NCI-H1417 (cell line): Measurements from ENCODE around the gene CD274.

ENCODE experiments used
- DNase-seq, 3 experiments: peaks; one replicate each; lab custom pipeline; 2025; lab: John Stamatoyannopoulos, UW

The CD274 gene

GRCh38 chr9:5500441-5501235, 50.3 kb downstream of the CD274 start:
- peak in 1 of 3 experiments; percentile 9 for DNase-seq

- DNase-seq = no peak
Measured at GRCh38 chr9:5502553-5502952, 52.2 kb downstream of the CD274 start.

DNA sequence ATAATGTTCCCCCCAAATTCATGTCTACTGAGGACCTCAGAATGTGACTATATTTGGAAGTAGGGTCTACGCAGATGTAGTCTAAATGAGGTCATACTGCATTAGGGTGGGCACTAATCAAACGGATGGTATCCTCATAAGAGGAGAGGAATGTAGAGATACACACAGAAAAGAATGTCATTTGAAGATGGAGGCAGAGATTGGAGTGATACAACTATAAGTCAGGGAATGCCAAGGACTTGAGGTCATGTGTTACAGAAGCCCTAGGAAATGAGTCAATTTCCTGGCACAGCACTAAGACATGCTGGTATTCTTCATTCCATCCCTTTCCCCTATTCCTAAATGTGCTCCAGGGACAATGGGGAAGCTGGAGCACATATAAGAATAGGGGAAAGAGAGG, 59.2 kb downstream of the CD274 start:
- DNase-seq = no peak

DNA sequence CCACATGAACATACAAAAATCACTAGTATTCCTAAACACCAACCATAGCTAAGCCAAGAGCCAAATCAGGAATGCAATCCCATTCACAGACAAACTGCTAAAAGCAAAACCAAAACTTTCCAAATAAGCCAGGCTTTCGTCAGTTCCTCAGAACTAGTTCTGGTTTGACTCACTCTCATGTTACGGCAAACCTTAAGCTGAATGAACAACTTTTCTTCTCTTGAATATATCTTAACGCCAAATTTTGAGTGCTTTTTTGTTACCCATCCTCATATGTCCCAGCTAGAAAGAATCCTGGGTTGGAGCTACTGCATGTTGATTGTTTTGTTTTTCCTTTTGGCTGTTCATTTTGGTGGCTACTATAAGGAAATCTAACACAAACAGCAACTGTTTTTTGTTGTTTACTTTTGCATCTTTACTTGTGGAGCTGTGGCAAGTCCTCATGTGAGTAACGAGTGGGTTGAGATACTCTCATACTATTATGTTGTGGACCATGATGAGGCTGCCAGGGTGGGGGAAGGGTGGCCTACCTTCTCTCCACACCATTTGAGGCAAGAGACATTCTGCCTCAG, 60.1 kb downstream of the CD274 start, which contains the start of gene PDCD1LG2:
TSS of gene PDCD1LG2 (plus strand) at position 172 of the 572 bp plus-strand sequence. CDS start 12,016 bp downstream, outside the sequence.
- peak in 1 of 3 experiments; percentile 7 for DNase-seq

DNA sequence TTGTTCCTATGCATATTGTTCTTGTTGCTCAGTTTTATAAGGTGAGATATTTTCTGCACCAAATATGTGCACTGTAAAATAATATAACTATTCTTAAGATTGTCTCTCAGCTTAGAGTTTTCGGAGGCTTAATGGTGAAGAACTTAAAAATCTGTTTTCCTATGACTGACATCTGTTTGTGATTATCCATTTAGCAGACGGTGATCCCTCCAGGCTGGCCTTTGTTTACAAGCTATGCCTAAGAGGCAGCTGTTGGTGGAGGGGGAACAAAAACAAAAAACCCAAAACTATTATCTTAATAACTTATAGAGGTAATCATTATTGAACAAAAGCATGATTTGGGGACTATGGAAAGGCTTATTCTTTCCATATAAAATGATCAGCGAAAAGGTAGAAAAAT, 60.6 kb downstream of the CD274 start:
- peak in 2 of 3 experiments; percentile 9 to 65 for DNase-seq

DNA sequence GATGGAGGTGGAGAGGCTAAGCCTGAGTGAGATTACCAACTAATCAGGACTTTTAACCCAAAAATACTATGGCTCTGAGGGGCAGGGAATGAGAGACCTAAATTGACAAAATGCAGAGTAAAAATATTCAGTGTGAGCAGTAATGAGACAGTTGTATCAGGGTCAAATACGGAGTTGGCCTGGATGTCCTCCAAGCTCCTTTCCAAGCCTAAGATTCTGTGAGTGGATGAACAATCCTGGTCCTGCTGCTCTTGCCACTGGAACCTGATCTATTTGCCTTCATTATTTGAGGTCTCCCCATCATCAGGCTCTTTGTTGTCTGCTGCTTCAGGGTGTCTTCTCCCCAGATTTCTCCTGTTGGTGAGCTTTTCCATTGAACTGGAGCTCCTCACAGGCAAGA, 61.1 kb downstream of the CD274 start:
- peak in 2 of 3 experiments; percentile 9 for DNase-seq

DNA sequence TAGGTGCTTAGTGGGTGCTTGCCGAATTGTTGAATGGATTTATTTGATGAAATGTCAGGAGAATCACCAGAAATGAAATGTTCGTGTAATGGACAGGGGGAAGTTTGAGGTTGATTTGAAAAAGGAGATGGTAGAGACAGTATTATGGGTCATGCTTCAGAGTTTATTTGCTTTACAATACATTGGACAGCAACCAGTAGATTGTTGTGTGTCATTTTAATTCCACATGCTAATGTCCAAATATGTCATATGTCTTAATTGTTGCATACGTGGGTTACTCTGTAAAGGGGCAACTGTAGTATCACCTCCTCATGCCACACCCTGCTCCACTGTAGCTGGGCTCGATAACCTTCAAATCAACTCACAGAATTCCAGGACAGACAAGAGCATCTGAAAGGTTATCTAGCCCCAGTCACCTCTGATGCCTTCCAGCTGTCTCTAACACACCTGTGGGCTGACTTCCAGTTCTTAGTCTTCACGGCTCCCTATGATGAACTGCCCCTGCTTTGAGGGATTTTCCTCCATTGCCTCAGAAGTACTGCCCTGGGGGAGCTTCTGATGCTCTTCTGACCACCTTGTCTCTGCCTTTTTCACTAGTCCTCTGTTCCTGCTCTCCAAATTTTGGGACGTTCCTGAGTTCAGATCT, 61.7 kb downstream of the CD274 start:
- DNase-seq = no peak

DNA sequence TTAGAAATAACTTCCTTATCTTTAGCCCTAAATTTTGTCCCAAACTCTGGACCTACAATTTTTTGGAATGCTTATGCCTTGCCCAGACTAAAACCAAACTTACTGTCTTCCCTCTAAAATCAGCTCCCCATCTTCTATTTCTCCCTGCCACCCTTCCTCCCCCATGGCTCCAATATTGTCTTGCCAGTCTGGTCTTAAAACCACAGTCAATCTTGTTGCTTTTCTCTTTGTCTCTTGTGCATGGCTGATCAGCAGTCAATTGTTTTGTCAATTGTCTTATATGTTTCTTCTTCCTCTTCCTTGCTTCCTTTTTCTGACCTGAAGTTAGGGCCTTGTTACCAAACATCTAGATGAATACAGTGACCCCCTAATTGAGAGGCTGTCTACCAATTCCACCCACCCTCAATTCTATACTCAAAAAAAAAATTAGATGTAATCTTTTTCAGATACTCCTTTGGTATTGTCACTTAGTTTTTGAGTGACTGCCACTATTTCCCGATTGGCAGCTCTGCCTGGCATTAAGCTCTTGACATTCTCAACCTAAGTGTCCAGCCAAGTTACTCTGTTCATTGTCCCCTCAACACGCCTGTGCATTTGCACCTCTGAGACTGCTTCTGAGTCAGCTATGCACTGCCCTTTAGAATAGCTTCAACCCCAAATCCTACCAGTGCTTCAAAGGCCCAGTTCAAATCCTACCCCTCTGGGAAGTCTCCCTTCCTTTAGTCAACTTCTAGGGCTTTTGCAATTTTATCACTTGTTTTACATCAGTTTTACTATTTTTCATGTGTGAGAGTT, 62.5 kb downstream of the CD274 start:
- no peak for DNase-seq

DNA sequence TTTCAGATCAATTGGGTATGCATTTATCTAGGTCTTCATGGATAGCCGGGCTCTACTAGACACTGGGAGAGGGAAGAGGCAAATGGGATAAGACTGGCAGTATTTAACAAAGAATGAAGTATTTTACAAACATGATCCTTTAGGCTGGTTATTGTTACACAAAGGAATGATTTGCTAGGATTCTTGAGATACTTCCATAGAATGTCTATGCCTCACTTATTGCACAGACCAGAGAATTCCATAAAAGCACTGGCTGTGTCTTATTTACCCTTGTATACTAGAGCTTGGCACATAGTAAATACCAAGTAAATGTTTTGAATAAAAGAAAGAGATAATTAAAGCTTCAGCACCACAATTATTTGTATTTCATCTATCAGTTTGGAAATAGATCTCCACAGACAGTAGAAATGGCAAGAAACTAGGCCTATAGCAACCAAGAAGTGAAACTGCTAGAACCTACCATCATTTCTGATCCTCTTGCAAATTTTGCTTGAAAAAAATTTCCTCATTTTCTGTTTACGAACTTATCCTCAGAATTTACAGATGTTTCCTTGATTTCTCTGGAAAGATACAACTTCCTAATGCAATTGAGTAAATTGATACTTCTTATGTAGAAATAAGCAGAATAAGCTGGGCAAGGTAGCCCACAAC, 63.7 kb downstream of the CD274 start:
- DNase-seq = no peak

DNA sequence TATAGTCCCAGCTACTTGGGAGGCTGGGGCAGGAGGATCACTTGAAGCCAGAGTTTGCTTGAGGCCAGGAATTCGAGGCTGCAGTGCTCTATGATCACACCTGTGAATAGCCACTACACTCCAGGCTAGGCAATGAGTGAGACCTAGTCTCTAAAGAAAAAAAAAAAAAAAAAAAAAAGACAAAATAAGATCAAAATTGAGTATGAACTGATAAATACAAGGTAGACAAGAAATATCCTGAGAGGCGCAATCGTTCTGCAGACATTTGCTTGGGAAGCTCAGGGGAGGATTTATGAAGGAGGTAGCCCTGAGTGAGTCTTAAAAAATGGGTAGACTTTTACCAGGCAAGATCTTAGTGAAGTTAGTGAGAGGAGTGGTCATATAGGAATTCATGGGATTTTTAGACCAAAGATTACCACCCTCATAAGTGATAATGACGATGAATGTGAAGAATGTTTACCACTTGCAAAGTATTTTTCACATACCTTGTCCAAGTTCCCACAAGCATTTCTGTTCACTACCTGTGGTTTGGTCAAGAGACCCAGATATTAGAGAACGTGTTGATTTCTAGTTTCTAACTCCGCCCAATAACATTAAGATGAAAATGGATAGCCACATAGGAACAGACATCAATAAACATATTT, 64.4 kb downstream of the CD274 start:
- DNase-seq = no peak

GRCh38 chr9:5515261-5515650, 64.9 kb downstream of the CD274 start:
- no peak for DNase-seq

DNA sequence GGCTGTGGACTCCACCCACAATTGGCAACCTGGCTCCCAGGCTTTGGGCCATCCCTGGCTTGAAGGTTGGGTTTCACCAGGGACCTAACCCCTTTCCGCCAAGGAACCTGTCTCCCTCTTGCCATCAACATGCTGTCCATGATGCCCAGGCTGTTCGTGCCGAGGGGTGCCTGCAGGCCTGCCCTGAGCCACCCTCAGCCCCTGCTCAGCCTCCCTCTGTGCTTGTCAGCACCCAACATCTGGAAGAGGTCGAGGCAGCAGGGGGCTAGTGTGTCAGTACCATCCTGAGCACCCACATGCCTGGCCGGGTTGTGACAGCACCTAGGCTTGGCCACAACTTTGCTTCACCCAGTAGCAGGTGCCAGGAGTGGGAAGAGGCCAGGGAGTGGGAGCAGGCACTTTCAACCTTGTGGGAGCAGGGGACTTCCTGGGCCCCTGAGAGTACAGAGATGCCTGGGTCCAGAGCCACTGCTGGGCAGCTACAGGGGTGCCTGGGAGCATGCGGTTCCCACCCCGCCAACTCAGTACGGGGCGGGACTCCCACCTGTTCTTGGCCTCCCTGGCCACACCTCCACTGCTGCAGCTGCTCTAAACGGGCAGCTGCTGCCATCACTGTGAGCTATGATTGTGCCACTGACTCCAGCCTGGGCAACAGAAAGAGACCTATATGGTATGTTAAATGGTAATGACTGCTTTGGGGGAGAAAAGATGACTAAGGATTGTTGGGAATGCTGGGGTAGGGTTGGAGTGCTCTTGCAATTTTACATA, 66.3 kb downstream of the CD274 start:
- no peak for DNase-seq

- DNase-seq = no peak
Measured at GRCh38 chr9:5518171-5518936, 68.0 kb downstream of the CD274 start.

GRCh38 chr9:5518937-5519319, 68.6 kb downstream of the CD274 start:
- DNase-seq = no peak
